ENCODE measurements around the gene COTL1. TPM values are rescaled to one million over a fixed set of nuclear protein-coding genes. Genes with fewer than 3 reads are reported as not detected.
"Not testable (repeated sequence)": the region's sequence is repeated elsewhere in the genome, so short reads cannot be mapped to it uniquely, and the experiment has no call there.

COTL1 gene
- total RNA-seq, 1 experiment from 2014 or later, result 24.8 TPM

GRCh38 chr16:84568066-84568465, 49.8 kb downstream of the COTL1 start:
- no peaks in the 10 kb centered on the region for H3K27me3 ChIP-seq
- H3K27ac ChIP-seq, result no peak overlapping the region
- no peaks in the 10 kb centered on the region for H3K9me3 ChIP-seq (replicated peaks)
- no peaks in the 10 kb centered on the region for H3K36me3 ChIP-seq
- no peak for DNase-seq
- no peak overlapping the region for H3K4me3 ChIP-seq
- no peaks in the 10 kb centered on the region for H3K4me1 ChIP-seq

GRCh38 chr16:84567286-84567962, 50.5 kb downstream of the COTL1 start:
- Histone ChIP-seq H3K4me1 (no peaks in the 10 kb centered on the region), H3K27me3 (no peaks in the 10 kb centered on the region), H3K9me3 (replicated peaks) (no peaks in the 10 kb centered on the region), H3K36me3 (no peaks in the 10 kb centered on the region), H3K4me3 (no peak overlapping the region), H3K27ac (no peak overlapping the region)
- DNase-seq, result no peak

- Histone ChIP-seq H3K27ac (no peak overlapping the region), H3K27me3 (no peaks in the 10 kb centered on the region), H3K4me1 (no peaks in the 10 kb centered on the region), H3K4me3 (no peak overlapping the region), H3K9me3 (replicated peaks) (no peaks in the 10 kb centered on the region), H3K36me3 (no peaks in the 10 kb centered on the region)
- DNase-seq, result no peak
Observed at GRCh38 chr16:84566545-84567257, 51.2 kb downstream of the COTL1 start.

- H3K4me3 ChIP-seq, result no peak overlapping the region
- no peak overlapping the region for H3K27ac ChIP-seq
- H3K27me3 ChIP-seq, result no peaks in the 10 kb centered on the region
- H3K36me3 ChIP-seq, result no peaks in the 10 kb centered on the region
- no peak for DNase-seq
- no peaks in the 10 kb centered on the region for H3K9me3 ChIP-seq (replicated peaks)
- no peaks in the 10 kb centered on the region for H3K4me1 ChIP-seq
Observed at GRCh38 chr16:84565669-84566495, 52.0 kb downstream of the COTL1 start.

- no peaks in the 10 kb centered on the region for H3K27me3 ChIP-seq
- H3K9me3 ChIP-seq (replicated peaks), result no peaks in the 10 kb centered on the region
- DNase-seq, result peak in 1 of 2 experiments; percentile 39
- H3K27ac ChIP-seq, result no peak overlapping the region
- no peaks in the 10 kb centered on the region for H3K36me3 ChIP-seq
- H3K4me1 ChIP-seq, result no peaks in the 10 kb centered on the region
- H3K4me3 ChIP-seq, result no peak overlapping the region
Observed at GRCh38 chr16:84563786-84564420, 54.0 kb downstream of the COTL1 start.

- no peaks in the 10 kb centered on the region for H3K9me3 ChIP-seq (replicated peaks)
- no peak for DNase-seq
- no peaks in the 10 kb centered on the region for H3K27me3 ChIP-seq
- no peaks in the 10 kb centered on the region for H3K36me3 ChIP-seq
- no peak overlapping the region for H3K4me3 ChIP-seq
- no peaks in the 10 kb centered on the region for H3K4me1 ChIP-seq
- no peak overlapping the region for H3K27ac ChIP-seq
Observed at GRCh38 chr16:84563064-84563715, 54.7 kb downstream of the COTL1 start.

- no peaks in the 10 kb centered on the region for H3K27me3 ChIP-seq
- H3K4me1 ChIP-seq, result no peaks in the 10 kb centered on the region
- no peaks in the 10 kb centered on the region for H3K36me3 ChIP-seq
- H3K27ac ChIP-seq, result no peak overlapping the region
- H3K4me3 ChIP-seq, result no peak overlapping the region
- no peaks in the 10 kb centered on the region for H3K9me3 ChIP-seq (replicated peaks)
- DNase-seq, result no peak
Observed at GRCh38 chr16:84562174-84562815, 55.6 kb downstream of the COTL1 start.

- Histone ChIP-seq H3K36me3 (no peaks in the 10 kb centered on the region), H3K27me3 (no peaks in the 10 kb centered on the region), H3K4me3 (no peak overlapping the region), H3K4me1 (no peaks in the 10 kb centered on the region), H3K9me3 (replicated peaks) (no peaks in the 10 kb centered on the region), H3K27ac (no peak overlapping the region)
- no peak for DNase-seq
Observed at GRCh38 chr16:84561291-84561690, 56.6 kb downstream of the COTL1 start.

GRCh38 chr16:84560269-84560668, 57.6 kb downstream of the COTL1 start:
- Histone ChIP-seq H3K4me1 (no peaks in the 10 kb centered on the region), H3K4me3 (no peak overlapping the region), H3K9me3 (replicated peaks) (no peaks in the 10 kb centered on the region), H3K27ac (no peak overlapping the region), H3K36me3 (no peaks in the 10 kb centered on the region), H3K27me3 (no peaks in the 10 kb centered on the region)
- DNase-seq, result no peak

- DNase-seq, result peak in 1 of 2 experiments; percentile 38
- Histone ChIP-seq H3K27ac (no peak overlapping the region), H3K4me3 (no peak overlapping the region)
Observed at GRCh38 chr16:84559311-84559932, 58.5 kb downstream of the COTL1 start.

GRCh38 chr16:84558850-84559249, 59.0 kb downstream of the COTL1 start:
- not testable (repeated sequence) for H3K27me3 ChIP-seq; H3K9me3 ChIP-seq (replicated peaks); H3K4me3 ChIP-seq; H3K36me3 ChIP-seq; DNase-seq; H3K4me1 ChIP-seq; H3K27ac ChIP-seq

More at GRCh38 chr16:84559311-84559932, 58.5 kb downstream of the COTL1 start:
- Histone ChIP-seq H3K27me3 (no peaks in the 10 kb centered on the region), H3K36me3 (no peaks in the 10 kb centered on the region), H3K4me1 (no peaks in the 10 kb centered on the region), H3K9me3 (replicated peaks) (no peaks in the 10 kb centered on the region)

GRCh38 chr16:84557504-84557903, 60.4 kb downstream of the COTL1 start:
- H3K4me3 ChIP-seq, result no peak overlapping the region
- no peak for DNase-seq
- no peak overlapping the region for H3K27ac ChIP-seq
- no peaks in the 10 kb centered on the region for H3K36me3 ChIP-seq
- no peaks in the 10 kb centered on the region for H3K4me1 ChIP-seq
- H3K27me3 ChIP-seq, result no peaks in the 10 kb centered on the region
- H3K9me3 ChIP-seq (replicated peaks), result no peaks in the 10 kb centered on the region

- no peak overlapping the region for H3K27ac ChIP-seq
- H3K27me3 ChIP-seq, result no peaks in the 10 kb centered on the region
- no peaks in the 10 kb centered on the region for H3K9me3 ChIP-seq (replicated peaks)
- no peaks in the 10 kb centered on the region for H3K36me3 ChIP-seq
- H3K4me1 ChIP-seq, result no peaks in the 10 kb centered on the region
- H3K4me3 ChIP-seq, result no peak overlapping the region
- DNase-seq, result no peak
Observed at GRCh38 chr16:84557059-84557458, 60.8 kb downstream of the COTL1 start.
